ENCODE results near the gene NCKAP5. TPM values are rescaled to one million over a fixed set of nuclear protein-coding genes. Genes with fewer than 3 reads are reported as not detected.
A peak's percentile ranks its signal among the peaks of the same experiment; 100 is the strongest.

Gene NCKAP5
- total RNA-seq, 1 donor from 2014 or later, result 0.87 TPM

DNA sequence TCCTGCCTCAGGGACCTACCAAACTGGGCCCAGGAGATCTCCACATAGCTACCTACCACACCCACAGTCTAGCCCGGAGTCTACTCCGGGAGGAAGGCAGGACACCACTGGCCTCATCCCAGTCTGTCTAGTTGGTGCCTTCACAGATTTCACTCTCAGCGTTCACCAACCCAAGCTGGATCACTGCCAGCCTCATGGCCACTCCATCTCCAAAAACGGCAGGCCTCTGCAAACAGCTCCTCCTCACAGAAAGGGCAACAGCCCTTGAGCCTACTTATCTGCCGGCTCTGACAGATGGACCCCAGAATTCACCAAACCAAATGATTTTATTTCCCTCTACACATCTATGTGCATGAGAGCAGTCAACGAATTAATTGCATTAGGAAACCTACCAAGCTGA, 61.3 kb downstream of the NCKAP5 start:
- Mint-ChIP-seq H3K9me3 (ENCODE audit: low read depth) (no peaks in the 10 kb centered on the region), H3K4me3 (ENCODE audit: unreplicated experiment) (no peak overlapping the region), H3K27me3 (ENCODE audit: low read depth) (no peaks in the 10 kb centered on the region), H3K4me1 (ENCODE audit: low read depth) (peaks cover 29% of the 10 kb centered on the region), H3K27ac (ENCODE audit: unreplicated experiment) (no peak overlapping the region), H3K36me3 (ENCODE audit: low read depth) (no peaks in the 10 kb centered on the region)
- no peak for DNase-seq (ENCODE audit: low spot score)
- TF ChIP-seq, protein P1, sequence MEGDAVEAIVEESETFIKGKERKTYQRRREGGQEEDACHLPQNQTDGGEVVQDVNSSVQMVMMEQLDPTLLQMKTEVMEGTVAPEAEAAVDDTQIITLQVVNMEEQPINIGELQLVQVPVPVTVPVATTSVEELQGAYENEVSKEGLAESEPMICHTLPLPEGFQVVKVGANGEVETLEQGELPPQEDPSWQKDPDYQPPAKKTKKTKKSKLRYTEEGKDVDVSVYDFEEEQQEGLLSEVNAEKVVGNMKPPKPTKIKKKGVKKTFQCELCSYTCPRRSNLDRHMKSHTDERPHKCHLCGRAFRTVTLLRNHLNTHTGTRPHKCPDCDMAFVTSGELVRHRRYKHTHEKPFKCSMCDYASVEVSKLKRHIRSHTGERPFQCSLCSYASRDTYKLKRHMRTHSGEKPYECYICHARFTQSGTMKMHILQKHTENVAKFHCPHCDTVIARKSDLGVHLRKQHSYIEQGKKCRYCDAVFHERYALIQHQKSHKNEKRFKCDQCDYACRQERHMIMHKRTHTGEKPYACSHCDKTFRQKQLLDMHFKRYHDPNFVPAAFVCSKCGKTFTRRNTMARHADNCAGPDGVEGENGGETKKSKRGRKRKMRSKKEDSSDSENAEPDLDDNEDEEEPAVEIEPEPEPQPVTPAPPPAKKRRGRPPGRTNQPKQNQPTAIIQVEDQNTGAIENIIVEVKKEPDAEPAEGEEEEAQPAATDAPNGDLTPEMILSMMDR (IDR thresholded peaks at IDR 0.05), result no peak

DNA sequence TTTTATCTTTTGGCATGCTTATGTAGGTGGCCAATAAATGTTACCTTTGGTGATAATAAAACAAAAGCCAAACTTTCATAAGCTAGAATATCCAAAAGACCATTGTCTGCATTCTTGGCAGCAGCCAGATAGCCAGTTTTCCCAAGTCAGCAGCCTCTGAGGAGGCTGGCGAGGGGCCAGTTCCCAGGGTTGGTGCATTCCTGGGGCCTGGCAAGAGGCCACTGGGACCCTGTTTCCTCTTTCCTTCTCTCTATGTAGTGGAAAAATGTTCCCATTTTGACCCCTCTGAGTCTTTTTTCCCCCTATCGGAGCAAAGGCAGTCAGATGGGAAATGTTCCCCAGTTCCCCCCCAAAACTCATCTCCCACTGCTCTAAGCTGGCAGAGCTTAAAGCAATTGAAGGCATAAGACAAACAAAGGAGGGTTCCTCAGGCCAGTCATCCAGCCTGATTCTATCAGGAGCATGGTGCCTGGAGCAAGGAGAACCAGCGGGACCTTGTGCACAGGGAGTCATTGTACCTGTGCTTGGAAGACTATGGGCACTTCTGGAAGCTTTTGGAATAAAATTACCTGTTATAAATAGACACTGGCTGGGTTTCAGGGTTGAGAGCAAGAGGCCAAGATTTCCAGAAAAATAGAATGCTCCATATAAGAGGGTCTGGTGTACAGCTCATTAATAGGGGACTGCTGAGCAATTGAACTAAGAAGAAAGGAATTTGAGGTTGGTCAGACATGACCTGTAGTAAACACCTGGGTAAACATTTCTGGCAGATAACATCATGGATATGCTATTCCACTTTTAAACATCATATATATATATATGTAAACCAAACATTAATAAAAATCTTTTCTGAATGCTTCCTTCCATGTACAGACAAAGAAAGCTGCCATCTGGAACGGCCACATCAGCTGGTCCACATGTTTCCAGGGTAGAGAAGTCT, 63.4 kb downstream of the NCKAP5 start:
- peaks cover 29% of the 10 kb centered on the region for H3K4me1 Mint-ChIP-seq (ENCODE audit: low read depth)
- H3K27ac Mint-ChIP-seq (ENCODE audit: unreplicated experiment), result peak overlapping the region; percentile 96
- TF ChIP-seq, protein P1 (IDR thresholded peaks at IDR 0.05), result no peak
- no peaks in the 10 kb centered on the region for H3K9me3 Mint-ChIP-seq (ENCODE audit: low read depth)
- H3K27me3 Mint-ChIP-seq (ENCODE audit: low read depth), result no peaks in the 10 kb centered on the region
- H3K4me3 Mint-ChIP-seq (ENCODE audit: unreplicated experiment), result no peak overlapping the region
- no peak for DNase-seq (ENCODE audit: low spot score)
- H3K36me3 Mint-ChIP-seq (ENCODE audit: low read depth), result no peaks in the 10 kb centered on the region

DNA sequence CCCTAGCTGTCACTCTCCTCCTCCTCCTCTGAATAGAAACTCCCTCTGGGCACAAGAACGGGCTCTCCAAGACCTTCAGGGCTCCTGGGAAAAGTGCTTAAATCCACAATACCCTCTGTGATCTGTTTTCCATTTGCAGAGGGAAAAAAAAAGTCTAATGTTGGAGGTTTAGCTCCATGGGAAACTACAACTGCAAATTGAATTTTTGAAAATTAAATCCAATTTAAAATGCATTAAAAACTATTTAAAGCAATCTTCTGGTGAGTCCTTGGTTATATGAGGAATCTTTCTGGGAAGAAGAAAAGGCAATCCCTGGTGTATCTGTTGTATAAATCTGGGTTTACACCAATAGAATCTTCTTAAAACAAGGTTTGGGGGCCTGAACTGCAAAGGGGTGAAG, 64.3 kb downstream of the NCKAP5 start:
- Mint-ChIP-seq H3K27ac (ENCODE audit: unreplicated experiment) (peak overlapping the region; percentile 65), H3K4me3 (ENCODE audit: unreplicated experiment) (no peak overlapping the region), H3K9me3 (ENCODE audit: low read depth) (no peaks in the 10 kb centered on the region), H3K36me3 (ENCODE audit: low read depth) (no peaks in the 10 kb centered on the region), H3K4me1 (ENCODE audit: low read depth) (peaks cover 29% of the 10 kb centered on the region), H3K27me3 (ENCODE audit: low read depth) (no peaks in the 10 kb centered on the region)
- DNase-seq (ENCODE audit: low spot score), result no peak
- TF ChIP-seq, protein P1 (IDR thresholded peaks at IDR 0.05), result no peak

DNA sequence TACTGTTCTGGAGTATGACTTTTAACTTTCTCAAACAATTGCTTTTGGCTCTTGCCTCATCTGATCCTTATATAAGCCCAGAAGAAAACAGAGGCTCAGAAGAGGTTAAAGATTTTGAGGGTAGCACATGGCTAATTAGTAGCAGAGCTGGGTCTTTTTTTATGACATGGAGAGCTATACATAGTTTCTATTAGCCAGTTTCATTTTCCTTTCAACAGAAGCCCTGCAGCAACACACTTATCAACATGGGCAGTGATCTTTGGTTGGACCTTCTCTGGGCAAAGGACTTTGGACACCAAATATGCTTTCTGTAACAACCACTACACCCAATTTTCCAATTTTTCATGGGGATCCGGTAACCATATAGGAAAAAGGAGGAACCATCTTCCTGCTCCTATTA, 64.9 kb downstream of the NCKAP5 start:
- H3K4me1 Mint-ChIP-seq (ENCODE audit: low read depth), result peaks cover 29% of the 10 kb centered on the region
- no peaks in the 10 kb centered on the region for H3K36me3 Mint-ChIP-seq (ENCODE audit: low read depth)
- no peak for DNase-seq (ENCODE audit: low spot score)

DNA sequence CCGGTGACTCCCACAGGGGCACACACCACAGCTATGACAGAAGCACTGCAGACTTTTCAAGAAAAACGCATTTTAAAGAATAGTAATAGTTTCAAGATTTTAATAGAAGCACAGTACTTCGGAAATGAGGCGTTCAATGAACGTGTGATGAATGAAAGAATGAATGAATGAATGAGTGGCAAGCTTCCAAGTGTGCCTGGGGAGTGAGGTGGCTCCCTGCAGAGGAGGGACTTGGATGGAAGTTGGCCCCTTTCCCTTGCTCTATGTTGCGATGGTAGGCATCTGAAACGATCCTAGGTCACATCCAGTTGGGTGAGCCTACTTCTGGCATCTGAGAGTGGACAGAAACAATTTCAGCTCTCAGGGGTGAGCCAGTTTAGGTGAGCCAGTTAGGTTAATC, 65.6 kb downstream of the NCKAP5 start:
- H3K4me1 Mint-ChIP-seq (ENCODE audit: low read depth), result peaks cover 29% of the 10 kb centered on the region
- TF ChIP-seq, protein P1 (IDR thresholded peaks at IDR 0.05), result no peak
- no peaks in the 10 kb centered on the region for H3K9me3 Mint-ChIP-seq (ENCODE audit: low read depth)
- no peak for DNase-seq (ENCODE audit: low spot score)
- no peaks in the 10 kb centered on the region for H3K36me3 Mint-ChIP-seq (ENCODE audit: low read depth)
- no peak overlapping the region for H3K27ac Mint-ChIP-seq (ENCODE audit: unreplicated experiment)
- no peak overlapping the region for H3K4me3 Mint-ChIP-seq (ENCODE audit: unreplicated experiment)
- no peaks in the 10 kb centered on the region for H3K27me3 Mint-ChIP-seq (ENCODE audit: low read depth)

More for the DNA sequence above, 64.9 kb downstream of the NCKAP5 start:
- H3K27me3 Mint-ChIP-seq (ENCODE audit: low read depth), result no peaks in the 10 kb centered on the region
- no peak overlapping the region for H3K27ac Mint-ChIP-seq (ENCODE audit: unreplicated experiment)
- H3K4me3 Mint-ChIP-seq (ENCODE audit: unreplicated experiment), result no peak overlapping the region
- TF ChIP-seq, protein P1 (IDR thresholded peaks at IDR 0.05), result no peak
- no peaks in the 10 kb centered on the region for H3K9me3 Mint-ChIP-seq (ENCODE audit: low read depth)

Measured in chondrocyte (in vitro differentiated cells).